ENCODE measurements around the gene TENM3. TPM values are rescaled to one million over a fixed set of nuclear protein-coding genes. Genes with fewer than 3 reads are reported as not detected.

TENM3 gene
- total and polyA plus RNA-seq, 12 donors: 0.20 to 6.6 (median 3.5) TPM

- WGBS, 2 donors: 59 to 65% methylated on average over 2 of the region's 2 CpGs
- H3K27me3 ChIP-seq: no peaks in the 10 kb centered on the region
- H3K4me3 ChIP-seq: no peak overlapping the region
- DNase-seq (no peak), ATAC-seq (no peak)
- intact Hi-C loops (cut with DNase I): no loop called here
- peaks cover 0 to 13% (median 3%) of the 10 kb centered on the region in 9 donors for H3K4me1 ChIP-seq
- H3K27ac ChIP-seq: peak overlapping the region in 1 of 10 donors; percentile 24
- peaks cover 0 to 14% (median 0%) of the 10 kb centered on the region in 11 donors for H3K9me3 ChIP-seq
- H3K36me3 ChIP-seq: no peaks in the 10 kb centered on the region
- no peak for TF ChIP-seq CTCF (IDR thresholded peaks at IDR 0.05)
Observed at GRCh38 chr4:182748949-182749348, 505.7 kb downstream of the TENM3 start.

- ATAC-seq (no peak), DNase-seq (no peak)
- Histone ChIP-seq H3K9me3 (peaks cover 0 to 14% (median 0%) of the 10 kb centered on the region in 11 donors), H3K27ac (no peak overlapping the region), H3K27me3 (no peaks in the 10 kb centered on the region), H3K4me3 (no peak overlapping the region), H3K4me1 (peaks cover 0 to 13% (median 3%) of the 10 kb centered on the region in 9 donors), H3K36me3 (no peaks in the 10 kb centered on the region)
- no peak for TF ChIP-seq CTCF (IDR thresholded peaks at IDR 0.05)
- WGBS, 2 donors: 88% methylated on average over 1 of the region's 1 CpG
- intact Hi-C loops (cut with DNase I): no loop called here
Observed at GRCh38 chr4:182749667-182750167, 506.5 kb downstream of the TENM3 start.

- ATAC-seq: no peak
- TF ChIP-seq CTCF (IDR thresholded peaks at IDR 0.05): no peak
- intact Hi-C loops (cut with DNase I): no loop called here
- Histone ChIP-seq H3K36me3 (no peaks in the 10 kb centered on the region), H3K27ac (no peak overlapping the region), H3K4me1 (peaks cover 0 to 13% (median 3%) of the 10 kb centered on the region in 9 donors), H3K9me3 (peaks cover 0 to 1% (median 0%) of the 10 kb centered on the region in 11 donors), H3K4me3 (no peak overlapping the region), H3K27me3 (no peaks in the 10 kb centered on the region)
- no peak for DNase-seq
- WGBS, 2 donors: 76 to 86% methylated on average over 2 of the region's 2 CpGs
Observed at GRCh38 chr4:182752158-182752910, 509.1 kb downstream of the TENM3 start.

GRCh38 chr4:182754895-182755294, 511.7 kb downstream of the TENM3 start:
- ATAC-seq: peak in 2 of 8 donors; percentile 57 to 59

More at GRCh38 chr4:182754895-182755294, 511.7 kb downstream of the TENM3 start:
- H3K9me3 ChIP-seq: peaks cover 0 to 12% (median 0%) of the 10 kb centered on the region in 11 donors
- intact Hi-C loops (cut with DNase I): no loop called here
- H3K27me3 ChIP-seq: no peaks in the 10 kb centered on the region
- H3K36me3 ChIP-seq: no peaks in the 10 kb centered on the region
- no peaks in the 10 kb centered on the region for H3K4me1 ChIP-seq
- no peak for DNase-seq
- 51 to 62% methylated on average over 5 of the region's 5 CpGs for WGBS, 2 donors
- TF ChIP-seq CTCF (IDR thresholded peaks at IDR 0.05): no peak
- H3K4me3 ChIP-seq: no peak overlapping the region
- no peak overlapping the region for H3K27ac ChIP-seq
